Measurements from ENCODE around the gene AFG1L. TPM values are rescaled to one million over a fixed set of nuclear protein-coding genes. Genes with fewer than 3 reads are reported as not detected.
"Not testable (repeated sequence)": the region's sequence is repeated elsewhere in the genome, so short reads cannot be mapped to it uniquely, and the experiment has no call there.

Gene AFG1L
- total RNA-seq, 4 donors from 2014 or later = 2.1 to 6.2 (median 2.8) TPM

GRCh38 chr6:108312605-108313004, 17.8 kb downstream of the AFG1L start:
- no peak overlapping the region for H3K4me3 ChIP-seq (ENCODE audit: low read depth, poor library complexity, severe bottlenecking)
- TF ChIP-seq, protein P1, sequence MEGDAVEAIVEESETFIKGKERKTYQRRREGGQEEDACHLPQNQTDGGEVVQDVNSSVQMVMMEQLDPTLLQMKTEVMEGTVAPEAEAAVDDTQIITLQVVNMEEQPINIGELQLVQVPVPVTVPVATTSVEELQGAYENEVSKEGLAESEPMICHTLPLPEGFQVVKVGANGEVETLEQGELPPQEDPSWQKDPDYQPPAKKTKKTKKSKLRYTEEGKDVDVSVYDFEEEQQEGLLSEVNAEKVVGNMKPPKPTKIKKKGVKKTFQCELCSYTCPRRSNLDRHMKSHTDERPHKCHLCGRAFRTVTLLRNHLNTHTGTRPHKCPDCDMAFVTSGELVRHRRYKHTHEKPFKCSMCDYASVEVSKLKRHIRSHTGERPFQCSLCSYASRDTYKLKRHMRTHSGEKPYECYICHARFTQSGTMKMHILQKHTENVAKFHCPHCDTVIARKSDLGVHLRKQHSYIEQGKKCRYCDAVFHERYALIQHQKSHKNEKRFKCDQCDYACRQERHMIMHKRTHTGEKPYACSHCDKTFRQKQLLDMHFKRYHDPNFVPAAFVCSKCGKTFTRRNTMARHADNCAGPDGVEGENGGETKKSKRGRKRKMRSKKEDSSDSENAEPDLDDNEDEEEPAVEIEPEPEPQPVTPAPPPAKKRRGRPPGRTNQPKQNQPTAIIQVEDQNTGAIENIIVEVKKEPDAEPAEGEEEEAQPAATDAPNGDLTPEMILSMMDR (IDR thresholded peaks at IDR 0.05) = no peak
- TF ChIP-seq POLR2A (IDR thresholded peaks at IDR 0.05) = no peak
- intact Hi-C loops (cut with DNase I; ENCODE audit: low total_unique reads) = no loop called here
- DNase-seq (ENCODE audit: low spot score in 2 of 2) = no peak

- DNase-seq (ENCODE audit: low spot score in 2 of 2) = no peak
- WGBS, 2 donors = 94 to 98% methylated on average over 3 of the region's 3 CpGs
- TF ChIP-seq, protein P1 (IDR thresholded peaks at IDR 0.05) = no peak
- no peak for TF ChIP-seq POLR2A (IDR thresholded peaks at IDR 0.05)
- intact Hi-C loops (cut with DNase I; ENCODE audit: low total_unique reads) = no loop called here
- no peak overlapping the region for H3K4me3 ChIP-seq (ENCODE audit: low read depth, poor library complexity, severe bottlenecking)
Measured at GRCh38 chr6:108321253-108321747, 26.4 kb downstream of the AFG1L start.

GRCh38 chr6:108322728-108323127, 27.9 kb downstream of the AFG1L start:
- WGBS, 2 donors = 59 to 80% methylated on average over 3 of the region's 3 CpGs
- no peak for DNase-seq (ENCODE audit: low spot score in 2 of 2)
- intact Hi-C loops (cut with DNase I; ENCODE audit: low total_unique reads) = no loop called here
- H3K4me3 ChIP-seq (ENCODE audit: low read depth, poor library complexity, severe bottlenecking) = no peak overlapping the region
- no peak for TF ChIP-seq POLR2A (IDR thresholded peaks at IDR 0.05)
- TF ChIP-seq, protein P1 (IDR thresholded peaks at IDR 0.05) = no peak

DNA sequence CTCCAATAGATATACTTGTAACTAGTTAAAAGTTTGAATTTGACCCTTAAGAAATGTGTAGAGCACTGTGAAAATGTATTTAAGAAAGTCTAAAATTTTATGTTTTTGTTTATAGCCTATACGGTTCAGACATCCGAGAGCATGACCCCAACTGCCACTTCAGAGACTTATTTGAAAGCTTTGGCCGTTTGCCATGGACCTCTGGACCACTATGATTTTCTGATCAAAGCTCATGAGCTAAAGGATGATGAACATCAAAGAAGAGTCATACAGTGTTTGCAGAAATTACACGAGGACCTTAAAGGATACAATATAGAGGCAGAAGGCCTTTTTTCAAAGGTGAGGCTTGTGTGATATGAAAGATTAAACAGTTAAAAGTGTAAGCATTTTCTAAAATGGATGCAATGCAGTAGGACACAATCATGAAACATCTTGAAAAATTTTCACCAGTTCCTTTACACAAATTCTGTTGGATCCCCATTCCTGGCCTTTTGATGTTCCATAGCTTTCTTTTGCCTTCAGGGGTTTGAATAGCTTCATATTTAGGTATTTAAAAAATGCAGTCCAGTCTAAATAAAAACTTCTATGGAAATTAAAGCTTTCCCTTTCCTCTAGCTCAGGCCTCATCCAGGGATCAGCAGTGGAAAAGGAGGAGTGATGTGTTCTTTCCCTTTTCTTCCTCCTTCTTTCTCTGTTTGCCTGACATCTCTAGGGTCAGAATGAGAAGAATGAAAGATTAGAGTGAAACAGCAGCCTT, 29.0 kb downstream of the AFG1L start:
- no peak overlapping the region for H3K4me3 ChIP-seq (ENCODE audit: low read depth, poor library complexity, severe bottlenecking)
- 78 to 79% methylated on average over 4 of the region's 4 CpGs for WGBS, 2 donors
- DNase-seq (ENCODE audit: low spot score in 2 of 2) = no peak
- intact Hi-C loops (cut with DNase I; ENCODE audit: low total_unique reads) = no loop called here
- TF ChIP-seq, protein P1 (IDR thresholded peaks at IDR 0.05) = no peak
- TF ChIP-seq POLR2A (IDR thresholded peaks at IDR 0.05) = no peak

DNA sequence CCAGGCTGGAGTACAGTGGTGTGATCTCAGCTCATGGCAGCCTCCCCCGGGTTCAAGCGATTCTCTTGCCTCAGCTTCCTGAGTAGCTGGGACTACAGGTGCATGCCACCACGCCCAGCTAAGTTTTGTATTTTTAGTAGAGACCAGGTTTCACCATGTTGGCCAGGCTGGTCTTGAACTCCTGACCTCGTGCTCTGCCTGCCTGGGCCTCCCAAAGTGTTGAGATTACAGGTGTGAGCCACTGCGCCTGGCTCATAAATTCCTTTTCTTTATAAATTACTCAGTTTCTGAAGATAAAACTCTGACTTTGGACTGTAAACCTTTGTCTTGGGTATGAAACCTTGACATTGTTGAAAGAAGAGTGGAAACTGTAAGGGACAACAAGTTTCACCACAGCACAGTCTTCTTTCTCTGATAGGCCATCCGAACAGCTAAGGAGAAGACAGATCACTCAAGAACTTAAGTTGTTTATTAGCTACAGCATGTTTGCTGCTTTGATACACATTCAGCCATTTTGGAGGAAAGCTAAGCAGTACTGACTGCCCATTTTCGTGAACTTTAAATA, 35.4 kb downstream of the AFG1L start:
- intact Hi-C loops (cut with DNase I; ENCODE audit: low total_unique reads) = not testable (repeated sequence)
- WGBS, 2 donors = 96 to 98% methylated on average over 7 of the region's 7 CpGs

GRCh38 chr6:108330806-108331205, 36.0 kb downstream of the AFG1L start:
- 97 to 99% methylated on average over 2 of the region's 2 CpGs for WGBS, 2 donors
- no peak overlapping the region for H3K4me3 ChIP-seq (ENCODE audit: low read depth, poor library complexity, severe bottlenecking)
- intact Hi-C loops (cut with DNase I; ENCODE audit: low total_unique reads) = no loop called here
- TF ChIP-seq POLR2A (IDR thresholded peaks at IDR 0.05) = no peak
- TF ChIP-seq, protein P1 (IDR thresholded peaks at IDR 0.05) = no peak
- no peak for DNase-seq (ENCODE audit: low spot score in 2 of 2)

More for the DNA sequence above, 35.4 kb downstream of the AFG1L start:
- DNase-seq (ENCODE audit: low spot score in 2 of 2); H3K4me3 ChIP-seq (ENCODE audit: low read depth, poor library complexity, severe bottlenecking): not testable (repeated sequence)
